Measurements from ENCODE around the gene KCNQ1. TPM values are rescaled to one million over a fixed set of nuclear protein-coding genes. Genes with fewer than 3 reads are reported as not detected.

Gene KCNQ1
- total and polyA plus RNA-seq, 2 experiments from 2014 or later, result 0.45 to 0.87 TPM

- TF ChIP-seq REST (IDR thresholded peaks at IDR 0.05; ENCODE audit: unreplicated experiment), result no peak
- no peak for TF ChIP-seq NANOG (IDR thresholded peaks at IDR 0.05; ENCODE audit: borderline replicate concordance)
- no peak for TF ChIP-seq CREB1 (CRISPR knock-in tag; IDR thresholded peaks at IDR 0.05; ENCODE audit: low read depth)
- TF ChIP-seq STAT1 (IDR thresholded peaks at IDR 0.05; ENCODE audit: unreplicated experiment), result no peak
These were observed 85.5 kb downstream of the KCNQ1 start (continued) for GRCh38 chr11:2530131-2530854.

GRCh38 chr11:2530855-2531200, 86.0 kb downstream of the KCNQ1 start:
- no peaks in the 10 kb centered on the region for H4K20me1 ChIP-seq (replicated peaks; ENCODE audit: insufficient read depth)
- H3K4me3 Mint-ChIP-seq, result no peak overlapping the region
- DNase-seq (ENCODE audit: low spot score), result no peak
- TF ChIP-seq ZNF462 (CRISPR knock-in tag; IDR thresholded peaks at IDR 0.05) (no peak), ETS1 (IDR thresholded peaks at IDR 0.05) (no peak), STAT1 (IDR thresholded peaks at IDR 0.05; ENCODE audit: unreplicated experiment) (no peak), ZNF331 (CRISPR knock-in tag; IDR thresholded peaks at IDR 0.05; ENCODE audit: low read depth) (no peak), REST (IDR thresholded peaks at IDR 0.05; ENCODE audit: unreplicated experiment) (no peak), POLR2AphosphoS5 (IDR thresholded peaks at IDR 0.05; ENCODE audit: low read depth) (no peak), CREB1 (CRISPR knock-in tag; IDR thresholded peaks at IDR 0.05; ENCODE audit: low read depth) (no peak), JUNB (IDR thresholded peaks at IDR 0.05; ENCODE audit: unreplicated experiment) (no peak), NANOG (IDR thresholded peaks at IDR 0.05; ENCODE audit: borderline replicate concordance) (no peak)

More at GRCh38 chr11:2530855-2531200, 86.0 kb downstream of the KCNQ1 start:
- no peak for ATAC-seq
- Histone ChIP-seq H2AFZ (no peak overlapping the region), H3K9me2 (ENCODE audit: insufficient read depth) (no peaks in the 10 kb centered on the region), H3K79me2 (replicated peaks; ENCODE audit: insufficient read depth) (no peaks in the 10 kb centered on the region), H3K4me1 (ENCODE audit: insufficient read depth) (peaks cover 8% of the 10 kb centered on the region; the same call in 1 of the 2 replicates), H3K4me3 (no peak overlapping the region), H3K4me2 (no peak overlapping the region), H3K27ac (ENCODE audit: low read depth) (no peak overlapping the region), H3F3A (replicated peaks; ENCODE audit: low read depth) (peaks cover 6% of the 10 kb centered on the region; the same call in 1 of the 2 replicates), H3K36me3 (ENCODE audit: insufficient read depth) (no peaks in the 10 kb centered on the region), H3K27me3 (ENCODE audit: insufficient read depth) (no peaks in the 10 kb centered on the region)
- Mint-ChIP-seq H3K9me3 (no peaks in the 10 kb centered on the region; the same call in 2 of the 3 replicates), H3K36me3 (ENCODE audit: low read depth) (no peaks in the 10 kb centered on the region), H3K4me1 (peaks cover 9% of the 10 kb centered on the region), H3K27ac (no peak overlapping the region), H3K27me3 (ENCODE audit: insufficient read depth, low read depth, poor library complexity) (peaks cover 31% of the 10 kb centered on the region)

Data from GM23338 (cell line).